HepG2 (cell line): ENCODE data around the gene NUP85. TPM values are rescaled to one million over a fixed set of nuclear protein-coding genes. Genes with fewer than 3 reads are reported as not detected.

Experiments
- HNRNPLL ChIP-seq: fragments of 200-400 bp; formaldehyde crosslinking; IDR thresholded peaks from 2 replicates; pipeline ENCODE4 v1.6.1; 2017; ENCODE audit warnings: mild to moderate bottlenecking, low read depth, low read length; ENCODE audit not compliant: poor library complexity, severe bottlenecking
- MAZ ChIP-seq, 2 experiments: sonication (generic) in 1 of 2; formaldehyde crosslinking in 1 of 2; IDR thresholded peaks; 2 replicates each; pipeline versions ENCODE4 v1.5.0 to v1.6.1; 2012 to 2020; ENCODE audit warnings: low read depth in 2 of 2, mild to moderate bottlenecking in 2 of 2, borderline replicate concordance in 1 of 2, improper control_type of control experiment in 1 of 2, low read length in 1 of 2, missing genetic modification reagents in 1 of 2, moderate library complexity in 1 of 2
- NCOR1 ChIP-seq: fragments of 200-600 bp; sonication (generic); IDR thresholded peaks from 2 replicates; pipeline ENCODE4 v1.7.0; 2017; ENCODE audit warnings: antibody characterized with exemption, low read length, borderline replicate concordance
- NR2C2 ChIP-seq: sonication (generic); formaldehyde crosslinking; IDR thresholded peaks from 2 replicates; pipeline ENCODE4 v1.4.0; 2020; ENCODE audit warnings: missing genetic modification reagents, mild to moderate bottlenecking, moderate library complexity, borderline replicate concordance
- PHF8 ChIP-seq: sonication (generic); formaldehyde crosslinking; IDR thresholded peaks from 2 replicates; pipeline ENCODE4 v1.5.0; 2020; ENCODE audit warnings: missing genetic modification reagents
- REST ChIP-seq, 2 experiments: IDR thresholded peaks; 2 replicates each; pipeline ENCODE4 v1.6.1; 2011 to 2012; ENCODE audit warnings: low read length in 2 of 2, borderline replicate concordance in 1 of 2, low read depth in 1 of 2, mild to moderate bottlenecking in 1 of 2, moderate library complexity in 1 of 2
- TFDP1 ChIP-seq: IDR thresholded peaks from 2 replicates; pipeline ENCODE4 v1.6.1; 2016; ENCODE audit warnings: missing compliant biosample characterization, missing genetic modification reagents, borderline replicate concordance
- ZNF138 ChIP-seq: sonication (generic); formaldehyde crosslinking; IDR thresholded peaks from 2 replicates; pipeline ENCODE4 v1.5.0; 2020; ENCODE audit warnings: mild to moderate bottlenecking, low read depth, missing genetic modification reagents
- ZNF512B ChIP-seq: sonication (generic); formaldehyde crosslinking; IDR thresholded peaks from 2 replicates; pipeline ENCODE4 v1.5.1; 2020; ENCODE audit warnings: missing genetic modification reagents, mild to moderate bottlenecking, borderline replicate concordance
- ZNF556 ChIP-seq: sonication (generic); formaldehyde crosslinking; IDR thresholded peaks from 2 replicates; pipeline ENCODE4 v1.4.0; 2020; ENCODE audit warnings: mild to moderate bottlenecking, missing genetic modification reagents, borderline replicate concordance
- polyA plus RNA-seq, 8 experiments: library from polyadenylated mRNA; depleted of rRNA in 3 of 8; stranded (reverse) in 7 of 8; unstranded in 1 of 8; fragments of >200 nt; fragmentation: Illumina TruSeq in 4 of 8; extraction: Trizol in 4 of 8; gene quantifications; 2 replicates each; pipeline versions ENCODE4 v1.2.1 to v1.2.3, GENCODE V29; 2011 to 2016; ENCODE audit warnings: low read depth in 4 of 8, missing spikeins in 1 of 8, mixed read lengths in 1 of 8; ENCODE audit not compliant: insufficient read depth in 1 of 8
- total RNA-seq, 5 experiments: library from RNA; depleted of rRNA; stranded (reverse); fragments of >200 nt; fragmentation: Illumina TruSeq; extraction: Trizol; gene quantifications; 2 replicates each; pipeline ENCODE4 v1.2.3, GENCODE V29; 2016; ENCODE audit warnings: low read depth in 1 of 5
- TF ChIP-seq, protein P1 (sequence below): sonication (generic); formaldehyde crosslinking; IDR thresholded peaks from 2 replicates; pipeline ENCODE4 v1.5.0; 2020; ENCODE audit warnings: mild to moderate bottlenecking, missing genetic modification reagents
- TF ChIP-seq, protein P2 (sequence below): sonication (generic); formaldehyde crosslinking; IDR thresholded peaks from 2 replicates; pipeline ENCODE4 v1.8.1; 2022; ENCODE audit warnings: mild to moderate bottlenecking, missing genetic modification reagents
- TF ChIP-seq, protein P3 (sequence below): sonication (generic); formaldehyde crosslinking; IDR thresholded peaks from 2 replicates; pipeline ENCODE4 v1.5.0; 2020; ENCODE audit warnings: missing genetic modification reagents

Gene NUP85
- total and polyA plus RNA-seq, 2 of the 13 experiments (the other 11 are each of a cell fraction or from before 2014, with no cell fraction given), result 89.1 to 124 TPM

DNA sequence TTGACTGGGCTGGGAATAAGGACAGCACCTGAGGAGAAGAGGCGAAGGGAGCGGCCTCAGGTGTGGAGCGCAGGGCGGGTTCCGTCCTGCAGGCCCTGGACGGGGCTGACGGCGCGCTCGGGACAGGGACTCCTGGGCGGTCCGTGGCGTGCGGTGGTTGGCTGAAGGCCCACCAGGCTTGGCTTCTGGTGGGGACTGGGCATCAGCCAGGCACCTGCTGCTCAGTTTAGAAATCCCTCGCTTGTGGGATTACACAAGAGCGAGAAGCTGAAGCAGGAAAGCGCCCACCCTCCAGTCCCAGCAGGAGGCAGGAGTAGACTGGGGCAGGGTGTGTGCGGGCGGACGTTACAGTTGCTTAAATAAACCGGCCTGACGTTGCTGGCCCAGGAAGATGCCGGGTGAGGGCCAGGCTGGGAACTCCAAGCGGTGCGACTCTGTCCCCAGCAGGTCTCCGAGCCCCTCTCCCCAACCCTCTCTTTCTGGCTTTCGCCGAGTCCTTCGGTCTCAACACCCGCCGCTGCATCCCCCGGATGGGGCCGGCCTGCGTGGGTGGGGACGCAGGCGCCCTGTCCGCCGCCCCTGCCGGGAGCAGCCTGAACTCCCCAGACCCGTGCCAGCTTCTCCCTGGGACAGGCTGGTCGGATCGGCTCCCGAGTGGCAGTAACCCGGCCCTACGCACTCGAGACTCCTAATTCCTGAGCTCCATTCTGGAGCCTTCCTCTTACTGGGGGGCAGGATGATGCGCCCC, 64.9 kb downstream of the NUP85 start (continued):
- TF ChIP-seq, protein P1, sequence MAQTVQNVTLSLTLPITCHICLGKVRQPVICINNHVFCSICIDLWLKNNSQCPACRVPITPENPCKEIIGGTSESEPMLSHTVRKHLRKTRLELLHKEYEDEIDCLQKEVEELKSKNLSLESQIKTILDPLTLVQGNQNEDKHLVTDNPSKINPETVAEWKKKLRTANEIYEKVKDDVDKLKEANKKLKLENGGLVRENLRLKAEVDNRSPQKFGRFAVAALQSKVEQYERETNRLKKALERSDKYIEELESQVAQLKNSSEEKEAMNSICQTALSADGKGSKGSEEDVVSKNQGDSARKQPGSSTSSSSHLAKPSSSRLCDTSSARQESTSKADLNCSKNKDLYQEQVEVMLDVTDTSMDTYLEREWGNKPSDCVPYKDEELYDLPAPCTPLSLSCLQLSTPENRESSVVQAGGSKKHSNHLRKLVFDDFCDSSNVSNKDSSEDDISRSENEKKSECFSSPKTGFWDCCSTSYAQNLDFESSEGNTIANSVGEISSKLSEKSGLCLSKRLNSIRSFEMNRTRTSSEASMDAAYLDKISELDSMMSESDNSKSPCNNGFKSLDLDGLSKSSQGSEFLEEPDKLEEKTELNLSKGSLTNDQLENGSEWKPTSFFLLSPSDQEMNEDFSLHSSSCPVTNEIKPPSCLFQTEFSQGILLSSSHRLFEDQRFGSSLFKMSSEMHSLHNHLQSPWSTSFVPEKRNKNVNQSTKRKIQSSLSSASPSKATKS (CRISPR knock-in tag), result no peak
- TF ChIP-seq TFDP1 (CRISPR knock-in tag), result peak; percentile 25; the same call in 1 of the 2 replicates
- TF ChIP-seq MAZ (IDR thresholded peaks at IDR 0.05; ENCODE audit: borderline replicate concordance, low read depth, low read length), result no peak; the same call in 1 of the 2 replicates
- peak; percentile 39; the same call in 1 of the 2 replicates for TF ChIP-seq MAZ (CRISPR knock-in tag; IDR thresholded peaks at IDR 0.05; ENCODE audit: low read depth)
- TF ChIP-seq NR2C2 (CRISPR knock-in tag), result 0 out of 2 replicates have a peak, but pooled peaks have one; percentile 15
- TF ChIP-seq ZNF556, result no peak
- peak; percentile 60; the same call in 1 of the 2 replicates for TF ChIP-seq PHF8
- TF ChIP-seq, protein P2, sequence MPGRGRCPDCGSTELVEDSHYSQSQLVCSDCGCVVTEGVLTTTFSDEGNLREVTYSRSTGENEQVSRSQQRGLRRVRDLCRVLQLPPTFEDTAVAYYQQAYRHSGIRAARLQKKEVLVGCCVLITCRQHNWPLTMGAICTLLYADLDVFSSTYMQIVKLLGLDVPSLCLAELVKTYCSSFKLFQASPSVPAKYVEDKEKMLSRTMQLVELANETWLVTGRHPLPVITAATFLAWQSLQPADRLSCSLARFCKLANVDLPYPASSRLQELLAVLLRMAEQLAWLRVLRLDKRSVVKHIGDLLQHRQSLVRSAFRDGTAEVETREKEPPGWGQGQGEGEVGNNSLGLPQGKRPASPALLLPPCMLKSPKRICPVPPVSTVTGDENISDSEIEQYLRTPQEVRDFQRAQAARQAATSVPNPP, result no peak
- TF ChIP-seq ZNF138 (CRISPR knock-in tag), result 0 out of 2 replicates have a peak, but pooled peaks have one; percentile 50
- TF ChIP-seq, protein P3, sequence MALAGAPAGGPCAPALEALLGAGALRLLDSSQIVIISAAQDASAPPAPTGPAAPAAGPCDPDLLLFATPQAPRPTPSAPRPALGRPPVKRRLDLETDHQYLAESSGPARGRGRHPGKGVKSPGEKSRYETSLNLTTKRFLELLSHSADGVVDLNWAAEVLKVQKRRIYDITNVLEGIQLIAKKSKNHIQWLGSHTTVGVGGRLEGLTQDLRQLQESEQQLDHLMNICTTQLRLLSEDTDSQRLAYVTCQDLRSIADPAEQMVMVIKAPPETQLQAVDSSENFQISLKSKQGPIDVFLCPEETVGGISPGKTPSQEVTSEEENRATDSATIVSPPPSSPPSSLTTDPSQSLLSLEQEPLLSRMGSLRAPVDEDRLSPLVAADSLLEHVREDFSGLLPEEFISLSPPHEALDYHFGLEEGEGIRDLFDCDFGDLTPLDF (CRISPR knock-in tag), result no peak
- TF ChIP-seq HNRNPLL, result peak; percentile 71
- no peak for TF ChIP-seq ZNF512B (CRISPR knock-in tag)
- no peak for TF ChIP-seq REST (IDR thresholded peaks at IDR 0.05; ENCODE audit: borderline replicate concordance in 1 of 2, low read depth in 1 of 2, low read length in 2 of 2)
- no peak for TF ChIP-seq NCOR1
